Vagina (tissue), 2 donors: ENCODE measurements around the gene TOR2A. TPM values are rescaled to one million over a fixed set of nuclear protein-coding genes. Genes with fewer than 3 reads are reported as not detected.
A peak's percentile ranks its signal among the peaks of the same experiment; 100 is the strongest.

Experiments
- DNase-seq, 2 donors: peaks; one replicate each; pipeline ENCODE4 v3.0.0-alpha.2; 2017; ENCODE audit errors: extremely low spot score in 2 of 2
- H3K27ac ChIP-seq: fragments of 200-600 bp; sonication (generic); one replicate; pipeline ENCODE4 v1.5.1; 2019
- H3K27me3 ChIP-seq: fragments of 200-600 bp; sonication (generic); one replicate; pipeline ENCODE4 v1.5.1; 2019
- H3K36me3 ChIP-seq, 2 donors: fragments of 200-600 bp; sonication (generic); one replicate each; pipeline ENCODE4 v1.5.1; 2017 to 2019
- H3K4me1 ChIP-seq: fragments of 200-600 bp; sonication (generic); one replicate; pipeline ENCODE4 v1.5.1; 2019
- H3K4me3 ChIP-seq, 2 donors: fragments of 200-600 bp; sonication (generic); 1 replicate in 1 of 2; 2 replicates in 1 of 2; pipeline ENCODE4 v1.5.1; 2016 to 2019
- H3K9me3 ChIP-seq: fragments of 200-600 bp; sonication (generic); one replicate; pipeline ENCODE4 v1.5.1; 2019
- CTCF ChIP-seq, 3 experiments: fragments of 450-650 bp in 2 of 3; fragments of 200-600 bp in 1 of 3; sonication (generic) in 1 of 3; IDR thresholded peaks; one replicate each; pipeline ENCODE4 v1.5.1; 2017 to 2019; ENCODE audit warnings: antibody characterized with exemption in 3 of 3, mild to moderate bottlenecking in 2 of 3, moderate library complexity in 2 of 3
- POLR2A ChIP-seq, 2 donors: fragments of 450-650 bp; IDR thresholded peaks; one replicate each; pipeline ENCODE4 v1.6.1; 2017; ENCODE audit warnings: antibody characterized with exemption in 2 of 2, mild to moderate bottlenecking in 2 of 2, moderate library complexity in 2 of 2
- POLR2AphosphoS5 ChIP-seq, 2 donors: sonication (generic); formaldehyde crosslinking; IDR thresholded peaks; one replicate each; pipeline ENCODE4 v1.9.0; 2017; ENCODE audit warnings: antibody characterized with exemption in 2 of 2, mild to moderate bottlenecking in 2 of 2, low read depth in 1 of 2; ENCODE audit not compliant: insufficient read depth in 1 of 2
- intact Hi-C: fragments of 100-400 bp; cut with DNase I; formaldehyde crosslinking; loops from one replicate; pipeline ENCODE4 v1.15.1; 2023
- total RNA-seq: library from RNA; depleted of rRNA; stranded (reverse); fragments of >200 nt; gene quantifications from one replicate; pipeline ENCODE4 v1.2.3, GENCODE V29; 2016

The TOR2A gene
- total RNA-seq, 1 donor from 2014 or later: 12.3 TPM

- H3K4me3 ChIP-seq: peak overlapping the region in 1 of 2 donors; percentile 6
- TF ChIP-seq POLR2AphosphoS5 (IDR thresholded peaks at IDR 0.05; ENCODE audit: insufficient read depth in 1 of 2, low read depth in 1 of 2) (no peak), CTCF (IDR thresholded peaks at IDR 0.05) (no peak), POLR2A (IDR thresholded peaks at IDR 0.05) (no peak)
- peaks cover 5% of the 10 kb centered on the region for H3K27me3 ChIP-seq
- intact Hi-C loops: no loop called here
- no peaks in the 10 kb centered on the region for H3K9me3 ChIP-seq
- no peak for DNase-seq
- H3K27ac ChIP-seq: no peak overlapping the region
- H3K4me1 ChIP-seq: peaks cover 14% of the 10 kb centered on the region
- no peaks in the 10 kb centered on the region for H3K36me3 ChIP-seq
These were observed 20.3 kb upstream of the TOR2A start for GRCh38 chr9:127755061-127756060.

- intact Hi-C loops: no loop called here
- Histone ChIP-seq H3K9me3 (no peaks in the 10 kb centered on the region), H3K4me1 (peaks cover 14% of the 10 kb centered on the region), H3K36me3 (no peaks in the 10 kb centered on the region), H3K27me3 (peaks cover 5% of the 10 kb centered on the region), H3K27ac (no peak overlapping the region), H3K4me3 (peak overlapping the region in 1 of 2 donors; percentile 6)
- DNase-seq: no peak
- TF ChIP-seq POLR2A (IDR thresholded peaks at IDR 0.05) (no peak), POLR2AphosphoS5 (IDR thresholded peaks at IDR 0.05; ENCODE audit: insufficient read depth in 1 of 2, low read depth in 1 of 2) (no peak), CTCF (IDR thresholded peaks at IDR 0.05) (no peak)
These were observed 19.3 kb upstream of the TOR2A start for GRCh38 chr9:127754099-127755060.

DNA sequence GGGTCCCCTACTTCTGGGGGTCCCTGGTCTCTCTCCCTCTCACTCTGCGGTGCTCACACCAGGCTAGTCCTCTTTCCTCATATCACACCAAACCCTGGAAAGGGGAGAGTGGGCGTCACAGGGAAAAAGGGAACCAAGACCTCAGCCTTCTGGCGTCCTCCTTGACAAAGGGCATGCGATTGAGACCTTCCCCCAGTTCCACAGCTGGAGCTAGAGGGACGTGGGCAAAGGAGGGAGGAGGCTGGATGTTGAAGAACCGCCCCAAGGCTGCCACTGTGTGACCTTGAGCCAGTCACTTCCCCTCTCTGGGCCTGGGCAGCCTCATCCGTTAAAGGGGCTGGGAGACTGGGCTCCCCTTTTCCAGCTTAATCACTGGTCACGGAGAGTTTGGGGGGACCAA lies 18.5 kb upstream of the TOR2A start:
- TF ChIP-seq POLR2A (IDR thresholded peaks at IDR 0.05): no peak
- TF ChIP-seq CTCF (IDR thresholded peaks at IDR 0.05): no peak
- no peak for TF ChIP-seq POLR2AphosphoS5 (IDR thresholded peaks at IDR 0.05; ENCODE audit: insufficient read depth in 1 of 2, low read depth in 1 of 2)
- H3K4me1 ChIP-seq: peaks cover 14% of the 10 kb centered on the region
- no peak overlapping the region for H3K4me3 ChIP-seq
- no peaks in the 10 kb centered on the region for H3K36me3 ChIP-seq
- H3K27ac ChIP-seq: no peak overlapping the region
- no peaks in the 10 kb centered on the region for H3K9me3 ChIP-seq
- DNase-seq: no peak
- peaks cover 5% of the 10 kb centered on the region for H3K27me3 ChIP-seq
- intact Hi-C loops: no loop called here

DNA sequence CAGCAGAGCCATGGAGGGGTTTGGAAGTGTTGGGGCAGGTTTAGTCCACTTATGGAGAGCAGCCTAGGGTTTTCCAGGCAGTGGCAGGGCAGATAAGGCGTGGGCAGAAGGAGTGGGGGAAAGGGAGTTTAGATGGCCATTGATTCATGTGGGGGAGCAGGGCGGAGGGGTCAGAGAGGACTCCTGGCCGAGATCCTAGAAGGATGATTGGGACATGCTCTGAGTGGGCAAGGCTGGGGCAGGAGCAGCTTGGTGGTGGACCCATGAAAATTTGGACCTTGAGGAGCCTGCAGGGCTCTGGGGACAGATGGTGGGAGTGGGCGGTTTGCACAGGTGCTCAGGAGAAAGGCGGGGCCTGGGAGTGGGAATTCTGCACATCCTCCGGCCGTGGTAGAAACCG lies 18.1 kb upstream of the TOR2A start:
- peaks cover 5% of the 10 kb centered on the region for H3K27me3 ChIP-seq
- intact Hi-C loops: no loop called here

More for the DNA sequence above, 18.1 kb upstream of the TOR2A start:
- H3K4me3 ChIP-seq: no peak overlapping the region
- no peak for DNase-seq
- peaks cover 14% of the 10 kb centered on the region for H3K4me1 ChIP-seq
- H3K9me3 ChIP-seq: no peaks in the 10 kb centered on the region
- no peak for TF ChIP-seq POLR2AphosphoS5 (IDR thresholded peaks at IDR 0.05; ENCODE audit: insufficient read depth in 1 of 2, low read depth in 1 of 2)
- TF ChIP-seq CTCF (IDR thresholded peaks at IDR 0.05): no peak
- TF ChIP-seq POLR2A (IDR thresholded peaks at IDR 0.05): no peak
- H3K36me3 ChIP-seq: no peaks in the 10 kb centered on the region
- H3K27ac ChIP-seq: no peak overlapping the region
